Stimulated activated CD4-positive, alpha-beta T cell treated with anti-CD3 and anti-CD28 coated beads, Interleukin-1b, Interleukin-23, amount 100 ng/mL, for 48 hours (primary cell): ENCODE measurements around the gene MYDGF.

Source experiments
- DNase-seq: peaks from one replicate; pipeline ENCODE4 v3.0.0-alpha.2; 2020

The MYDGF gene

DNA sequence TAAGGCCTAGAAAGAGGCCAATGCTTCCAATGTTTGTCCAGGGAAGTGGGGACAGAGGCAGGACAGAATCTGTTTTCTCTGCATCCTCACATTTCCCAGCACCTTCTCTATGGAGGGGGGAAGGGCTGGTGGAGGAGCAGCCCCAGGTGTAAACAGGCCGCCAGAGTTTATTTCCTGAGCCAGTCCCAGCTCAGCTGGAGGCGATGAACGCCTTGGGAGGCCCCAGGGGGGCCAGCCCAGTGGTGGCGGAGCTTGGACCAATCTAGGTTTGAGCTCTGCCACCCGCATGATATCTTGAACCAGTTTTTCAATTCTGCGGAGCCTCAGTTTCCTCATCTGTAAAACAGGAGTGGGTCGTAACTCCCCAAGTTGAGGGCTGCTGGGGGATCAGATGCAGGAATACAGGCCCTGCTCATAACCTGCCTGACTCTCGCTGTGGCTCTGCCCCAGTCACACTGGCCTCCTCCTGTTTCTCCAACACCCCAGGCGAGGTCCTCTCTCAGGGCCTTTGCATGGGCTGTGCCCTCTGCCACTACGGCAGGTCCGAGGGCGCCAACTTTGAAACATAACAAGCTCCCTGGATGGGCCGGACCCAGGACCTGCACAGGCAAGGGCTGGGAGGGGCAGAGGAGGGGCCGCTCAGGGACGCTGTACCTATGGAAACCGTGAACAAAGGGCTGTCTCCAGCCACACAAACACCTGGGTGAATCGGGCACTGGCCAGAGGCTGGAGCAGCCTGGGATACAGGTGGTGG is 29.7 kb downstream of the MYDGF start:
- no peak for DNase-seq

DNA sequence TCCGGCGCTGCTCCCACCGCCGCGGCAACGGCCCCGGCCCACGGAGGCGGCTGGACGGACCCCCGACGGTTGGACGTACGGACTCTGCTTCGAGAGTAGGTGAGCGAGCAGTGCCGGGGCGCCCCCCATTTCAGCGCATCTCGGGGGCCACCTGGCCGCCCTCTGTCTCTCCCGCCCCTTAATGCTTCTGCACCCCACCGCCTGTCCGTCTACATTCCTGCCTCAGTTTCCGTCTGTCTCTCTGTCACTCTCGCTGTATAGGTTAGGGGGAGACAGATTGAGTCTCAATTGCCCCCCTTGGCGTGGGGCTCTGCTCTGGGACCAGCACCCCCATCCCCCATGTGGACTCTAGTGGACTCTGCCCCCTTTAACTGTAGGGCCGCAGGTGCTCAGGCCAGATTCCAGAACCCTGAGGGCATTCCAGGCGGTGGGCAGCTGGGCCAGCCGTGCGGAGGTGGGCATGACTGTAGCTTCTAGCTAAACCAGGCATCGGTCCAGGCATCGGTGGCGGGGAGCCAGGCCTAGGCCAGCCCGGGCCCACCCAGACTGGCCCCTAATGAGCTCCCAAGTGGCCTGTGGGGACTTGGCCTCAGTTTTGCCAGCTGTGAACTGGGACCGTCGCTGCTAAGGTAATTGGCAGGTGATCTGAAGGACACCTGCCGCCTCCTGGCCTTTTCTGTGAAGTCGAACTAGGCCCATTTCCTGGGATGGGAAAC is 30.5 kb downstream of the MYDGF start:
- no peak for DNase-seq

DNA sequence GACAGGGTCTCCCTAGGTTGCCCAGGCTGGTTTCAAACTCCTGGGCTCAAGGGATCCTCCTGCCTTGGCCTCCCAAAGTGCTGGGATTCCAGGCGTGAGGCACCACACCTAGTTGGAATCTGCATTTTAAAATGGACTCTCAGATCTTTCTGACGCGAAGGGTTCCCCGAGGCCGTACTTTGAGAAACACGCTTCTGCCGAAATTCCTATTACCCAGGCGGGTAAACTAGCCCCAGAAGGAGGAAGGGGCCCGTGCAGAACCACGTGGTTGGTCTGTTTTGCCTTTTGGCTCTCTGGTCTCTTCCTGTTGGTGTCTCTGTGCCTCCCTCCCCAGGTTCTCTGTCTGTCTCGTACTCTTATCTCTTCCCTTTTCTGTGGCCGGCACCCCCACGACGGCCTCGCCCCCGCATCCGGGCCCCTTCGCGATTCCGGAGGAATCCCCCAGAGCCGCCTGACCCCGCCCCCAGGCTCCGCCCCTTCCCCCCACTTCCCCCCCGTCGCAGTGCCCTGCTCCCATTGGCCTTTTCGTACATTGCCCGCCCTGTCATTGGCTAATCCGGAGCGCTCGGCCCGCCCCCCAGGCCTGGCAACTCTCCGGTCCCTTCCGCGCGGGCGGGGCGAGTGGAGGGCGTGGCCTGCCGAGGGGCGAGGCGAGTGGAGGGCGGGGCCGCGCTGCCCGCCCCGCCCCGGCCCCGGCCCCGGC is 31.2 kb downstream of the MYDGF start, which contains the start of gene TNFAIP8L1:
TSS of gene TNFAIP8L1 (plus strand) at position 689 of the 703 bp plus-strand sequence. CDS start 12,354 bp downstream, outside the sequence.
- peak; percentile 99 for DNase-seq

DNA sequence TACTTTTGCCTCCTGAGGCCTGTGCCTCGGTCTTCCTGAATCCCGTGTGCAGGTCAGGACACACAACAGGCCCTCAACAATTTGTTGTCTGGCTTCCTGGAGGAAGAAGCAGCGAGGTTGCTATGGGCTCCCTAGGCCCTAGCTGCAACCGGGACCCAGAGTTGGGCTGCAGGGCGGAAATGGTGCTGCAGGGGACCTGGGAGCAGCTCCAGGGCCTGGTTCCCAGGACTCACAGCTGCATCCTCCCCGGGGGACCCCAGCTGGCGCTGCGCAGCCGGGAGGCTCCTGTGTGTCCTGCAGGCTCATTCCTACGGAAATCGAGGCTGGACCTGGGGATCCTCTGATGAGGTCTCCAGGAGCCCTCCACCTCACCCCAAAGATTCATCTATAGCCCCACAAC is 31.8 kb downstream of the MYDGF start:
- DNase-seq = no peak

DNA sequence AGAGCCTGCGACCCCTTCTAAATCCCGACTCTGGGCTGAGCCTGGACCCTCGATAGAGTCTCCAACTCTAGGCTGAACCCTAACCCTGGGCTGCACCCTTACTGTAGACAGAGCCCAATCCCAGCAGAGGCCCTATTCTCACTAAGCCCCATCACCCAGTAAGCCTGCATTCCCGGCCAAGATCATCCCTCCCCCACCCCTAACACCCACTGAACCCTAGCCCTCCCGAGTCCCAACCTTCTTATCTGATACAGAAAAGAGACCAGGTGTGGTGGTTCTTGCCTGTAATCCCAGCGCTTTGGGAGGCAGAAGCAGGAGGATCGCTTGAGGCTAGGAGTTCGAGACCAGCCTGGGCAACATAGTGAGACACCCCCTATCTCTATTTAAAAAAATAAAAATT is 33.4 kb downstream of the MYDGF start:
- DNase-seq = no peak

DNA sequence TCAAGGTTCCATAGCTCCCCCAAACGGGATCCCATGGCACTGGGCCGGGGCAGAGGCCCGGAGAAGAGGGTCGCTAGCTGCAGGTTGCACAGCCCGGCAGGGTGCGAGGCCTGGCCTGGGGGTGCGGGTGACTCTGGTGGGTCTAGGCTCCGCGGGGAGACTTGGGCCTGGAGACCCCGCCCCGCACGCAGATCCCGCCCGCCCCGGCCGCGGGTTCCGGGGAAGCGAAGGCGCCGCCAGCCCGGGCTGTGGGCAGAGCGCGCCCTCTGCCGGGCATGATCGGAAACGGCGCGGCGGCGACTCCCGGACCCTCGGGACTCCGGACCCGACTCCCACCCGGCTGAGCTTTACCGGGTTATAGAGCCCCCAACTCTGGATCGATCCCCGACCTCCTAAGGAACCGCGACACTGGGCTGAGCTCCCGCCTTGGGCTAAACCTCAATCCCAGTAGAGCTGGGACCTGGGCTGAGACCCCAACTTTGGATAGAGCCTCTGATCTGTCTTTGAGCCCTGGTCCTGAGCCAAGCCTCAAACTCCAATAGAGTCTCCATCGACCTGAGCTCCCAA is 33.9 kb downstream of the MYDGF start:
- peak; percentile 65 for DNase-seq

DNA sequence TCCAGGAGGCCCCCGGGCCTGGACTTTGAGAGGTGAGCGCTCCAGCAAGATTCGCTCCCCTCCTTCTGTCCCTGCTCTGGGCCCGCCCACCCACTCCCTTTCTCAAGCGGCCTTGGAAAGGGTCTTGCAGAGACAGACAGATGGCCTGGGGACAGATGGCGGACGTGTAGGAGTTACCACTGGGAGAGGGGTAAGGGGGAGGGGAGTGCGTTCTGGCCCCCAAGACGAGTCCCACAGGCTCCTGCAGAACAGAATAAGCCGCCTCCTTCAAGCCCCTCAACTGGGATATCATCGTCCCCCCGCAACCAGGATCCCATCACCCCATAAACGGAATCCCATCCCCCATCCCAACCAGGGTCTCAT is 34.4 kb downstream of the MYDGF start:
- DNase-seq = no peak

DNA sequence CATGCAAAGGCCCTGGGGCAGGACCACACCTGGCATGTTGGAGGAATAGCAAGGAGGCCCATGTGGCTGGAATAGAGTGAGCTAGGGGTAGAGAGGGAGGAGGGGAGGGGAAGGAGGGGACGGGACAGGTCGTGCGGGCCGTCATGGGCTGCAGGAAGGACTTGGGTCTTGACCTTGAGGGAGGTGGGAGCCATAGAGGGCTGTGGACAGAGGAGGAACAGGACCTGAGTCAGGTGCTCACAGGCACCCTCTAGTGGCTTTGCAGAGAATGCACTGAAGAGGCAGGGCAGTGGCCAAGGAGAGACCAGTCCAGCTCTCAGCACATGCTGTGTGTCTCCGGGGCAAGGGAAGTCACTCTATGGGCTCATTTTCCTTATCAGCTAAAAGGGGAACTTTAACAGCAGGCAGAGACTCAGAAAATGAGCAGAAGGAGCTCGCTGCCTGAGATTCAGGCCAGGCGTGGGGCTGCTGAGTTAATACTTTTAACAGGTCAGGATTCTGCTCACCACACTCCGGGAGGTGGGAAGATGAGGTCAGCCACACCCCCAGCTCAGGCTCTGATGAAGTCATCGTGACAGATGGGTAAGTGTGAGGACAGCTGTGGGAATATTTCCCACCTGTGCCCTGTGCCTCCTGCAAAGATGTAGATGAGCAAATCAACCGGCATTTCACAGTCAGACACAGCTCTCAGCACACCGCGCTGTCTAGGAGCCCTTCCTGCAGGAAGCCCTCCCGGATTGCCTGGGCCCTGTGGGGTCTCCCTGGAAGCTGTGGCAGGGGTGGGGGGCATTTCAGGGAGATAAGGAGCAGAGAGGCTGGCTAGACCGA is 36.8 kb downstream of the MYDGF start:
- peak; percentile 52 for DNase-seq

DNA sequence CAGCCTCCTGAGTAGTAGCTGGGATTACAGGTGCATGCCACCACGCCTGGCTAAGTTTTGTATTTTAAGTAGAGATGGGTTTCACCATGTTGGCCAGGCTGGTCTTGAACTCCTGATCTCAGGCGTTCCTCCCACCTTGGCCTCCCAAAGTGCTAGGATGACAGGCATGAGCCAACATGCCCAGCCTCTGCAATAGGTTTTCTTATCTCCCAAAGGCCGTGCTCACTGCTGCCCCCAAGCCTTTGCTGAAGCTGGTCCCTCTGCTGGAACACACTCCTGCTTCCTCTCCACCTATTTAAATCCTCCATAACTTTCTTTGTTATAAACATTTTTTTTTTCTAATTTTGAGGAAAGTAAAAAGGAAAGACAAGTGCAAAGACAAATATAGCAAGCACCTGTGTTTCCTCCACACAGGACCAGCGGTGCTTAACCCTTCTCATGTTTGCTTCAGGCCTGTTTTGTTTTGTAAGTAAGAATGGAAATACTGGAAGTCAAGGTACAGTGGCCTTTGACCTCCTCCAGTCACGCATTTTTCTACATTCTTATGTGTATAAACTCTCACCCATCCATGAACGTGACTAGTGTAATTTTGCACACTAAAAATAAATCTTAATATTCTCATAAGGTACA is 45.3 kb downstream of the MYDGF start:
- no peak for DNase-seq

DNA sequence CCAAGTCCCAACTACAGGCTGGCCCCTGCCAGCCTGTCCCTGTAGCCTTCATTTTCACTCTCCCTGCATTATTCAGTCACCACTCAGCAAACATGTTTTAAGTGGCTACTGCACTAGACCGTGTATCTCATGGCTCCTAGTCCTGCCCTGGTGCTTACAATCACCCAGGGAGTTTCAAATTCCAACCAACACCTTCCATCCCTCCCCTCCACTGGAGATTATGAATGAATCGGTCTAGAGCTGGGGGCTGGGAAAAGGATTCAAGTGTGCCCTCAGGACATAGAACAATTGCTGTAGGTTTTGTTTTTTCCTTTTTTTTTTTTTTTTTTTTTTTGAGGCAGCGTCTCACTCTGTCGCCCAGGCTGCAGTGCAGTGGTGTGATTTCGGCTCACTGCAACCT is 45.8 kb downstream of the MYDGF start:
- DNase-seq = no peak

DNA sequence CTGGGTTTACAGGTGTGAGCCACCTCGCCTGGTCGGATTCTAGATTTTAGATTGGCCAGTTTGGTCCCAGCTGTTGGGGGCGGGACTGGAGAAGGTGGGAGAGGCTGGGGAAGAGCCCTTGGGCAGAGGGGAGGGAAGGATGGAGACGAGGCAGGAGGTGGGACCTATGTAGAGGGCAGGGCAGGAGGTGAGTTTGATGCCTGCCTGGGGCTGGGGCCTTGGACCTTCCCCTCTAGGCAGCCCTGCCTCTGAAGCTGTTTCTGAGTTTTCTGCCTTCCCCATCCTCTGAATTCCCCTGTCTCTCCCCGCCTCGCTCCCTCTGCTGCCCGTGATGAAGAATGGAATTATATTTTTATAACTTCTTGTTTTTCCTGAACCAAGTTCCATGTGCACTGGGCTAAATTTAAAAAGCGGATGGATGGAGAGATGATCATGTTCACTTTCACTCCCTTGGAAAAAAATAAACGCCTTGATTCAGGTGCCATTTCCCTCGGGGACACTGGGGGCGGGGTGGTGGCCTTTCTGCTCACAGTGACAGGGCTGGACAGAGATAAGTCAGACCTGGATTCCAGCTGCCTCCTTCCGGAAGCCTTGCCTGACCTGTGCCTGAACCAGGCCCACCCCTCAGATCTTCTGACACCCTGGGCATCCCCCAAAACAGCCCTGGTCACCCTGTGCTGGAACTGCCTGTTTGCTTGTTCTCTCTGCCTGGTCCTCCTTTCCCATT is 47.3 kb downstream of the MYDGF start:
- DNase-seq = no peak

DNA sequence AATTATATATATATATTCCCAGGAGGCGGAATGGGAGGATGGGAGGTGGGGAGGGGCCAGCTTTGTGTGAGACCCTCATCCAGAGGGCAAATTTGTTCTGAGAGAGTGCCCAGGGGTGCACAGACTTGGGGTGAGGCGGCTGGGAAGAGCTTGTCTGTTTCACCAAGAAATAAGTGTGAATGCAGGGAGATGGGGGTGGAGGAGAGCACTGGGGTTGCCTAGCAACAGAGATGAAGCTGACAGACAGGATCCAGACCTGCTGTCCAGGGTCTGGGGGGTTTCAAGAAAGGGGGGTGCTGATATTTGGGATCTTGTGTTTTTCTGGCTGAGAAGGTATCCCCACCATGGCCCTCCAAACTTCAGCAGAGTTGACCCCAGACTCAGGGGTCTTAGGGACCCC is 49.5 kb downstream of the MYDGF start:
- DNase-seq = no peak

DNA sequence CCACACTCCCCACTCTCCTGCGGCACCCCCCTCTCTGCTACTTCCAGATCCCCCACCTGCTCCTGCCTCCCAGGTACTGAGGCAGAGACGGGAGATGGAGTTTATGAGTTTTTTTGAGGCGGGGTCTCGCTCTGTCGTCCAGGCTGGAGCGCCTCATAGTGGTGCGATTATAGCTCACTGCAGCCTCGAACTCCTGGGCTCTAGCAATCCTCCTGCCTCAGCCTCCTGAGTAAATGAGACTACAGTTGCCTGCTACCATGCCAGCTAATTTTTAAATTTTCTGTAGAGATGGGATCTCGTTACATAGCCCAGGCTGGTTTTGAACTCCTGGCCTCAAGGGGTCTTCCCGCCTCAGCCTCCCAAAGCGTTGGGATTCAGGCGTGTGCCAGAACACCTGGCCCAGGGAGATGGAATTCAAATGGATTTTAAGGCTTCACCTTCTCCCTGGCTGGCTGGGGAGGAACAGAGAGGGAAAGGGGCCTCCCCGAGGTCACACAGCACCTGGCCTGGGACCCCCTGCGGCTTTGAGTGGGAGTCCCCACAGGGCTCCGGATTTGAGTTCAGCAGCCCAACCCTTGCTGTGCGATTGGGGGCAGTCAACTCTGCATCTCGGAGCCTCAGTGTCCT is 50.4 kb downstream of the MYDGF start:
- DNase-seq = no peak

DNA sequence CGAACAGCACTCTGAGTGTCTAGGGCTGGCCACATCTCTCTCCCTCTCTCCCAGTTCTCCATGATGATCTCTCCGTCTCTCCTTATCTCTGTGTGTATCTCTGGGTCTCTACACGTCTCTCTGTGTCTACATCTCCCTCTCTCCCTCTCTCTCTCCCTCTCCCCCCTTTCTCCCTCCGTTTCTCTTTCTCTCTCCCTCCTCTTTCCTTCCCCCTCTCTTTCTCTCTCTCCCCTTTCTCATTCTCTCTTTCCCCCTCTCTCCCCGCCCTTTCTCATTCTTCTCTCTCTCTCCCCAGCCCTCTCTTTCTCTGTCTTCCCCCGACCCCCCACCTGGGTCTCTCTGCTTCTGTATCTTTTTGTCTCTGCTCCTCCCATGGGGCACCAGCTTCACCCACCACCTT is 52.1 kb downstream of the MYDGF start:
- DNase-seq = no peak

DNA sequence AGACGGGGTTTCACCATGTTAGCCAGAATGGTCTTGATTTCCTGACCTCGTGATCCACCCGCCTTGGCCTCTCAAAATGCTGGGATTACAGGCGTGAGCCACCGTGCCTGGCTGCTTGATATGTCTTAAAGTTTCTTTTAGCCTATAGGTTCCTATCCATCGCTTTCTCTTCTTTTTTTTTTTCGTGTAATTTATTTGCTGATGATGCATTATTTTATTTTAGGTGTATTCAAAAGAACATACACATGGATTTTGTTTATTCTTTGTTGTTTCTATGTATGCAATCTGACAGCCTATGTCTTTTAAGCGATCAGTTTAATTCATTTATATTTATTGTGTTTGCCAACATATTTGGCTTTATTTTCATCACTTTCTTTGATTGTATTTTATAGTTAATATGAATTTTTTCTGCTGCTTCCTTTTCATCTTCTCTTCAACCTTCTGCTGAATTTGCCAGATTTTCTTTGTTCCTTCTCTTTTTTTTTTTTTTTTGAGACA is 56.8 kb downstream of the MYDGF start:
- DNase-seq = no peak

DNA sequence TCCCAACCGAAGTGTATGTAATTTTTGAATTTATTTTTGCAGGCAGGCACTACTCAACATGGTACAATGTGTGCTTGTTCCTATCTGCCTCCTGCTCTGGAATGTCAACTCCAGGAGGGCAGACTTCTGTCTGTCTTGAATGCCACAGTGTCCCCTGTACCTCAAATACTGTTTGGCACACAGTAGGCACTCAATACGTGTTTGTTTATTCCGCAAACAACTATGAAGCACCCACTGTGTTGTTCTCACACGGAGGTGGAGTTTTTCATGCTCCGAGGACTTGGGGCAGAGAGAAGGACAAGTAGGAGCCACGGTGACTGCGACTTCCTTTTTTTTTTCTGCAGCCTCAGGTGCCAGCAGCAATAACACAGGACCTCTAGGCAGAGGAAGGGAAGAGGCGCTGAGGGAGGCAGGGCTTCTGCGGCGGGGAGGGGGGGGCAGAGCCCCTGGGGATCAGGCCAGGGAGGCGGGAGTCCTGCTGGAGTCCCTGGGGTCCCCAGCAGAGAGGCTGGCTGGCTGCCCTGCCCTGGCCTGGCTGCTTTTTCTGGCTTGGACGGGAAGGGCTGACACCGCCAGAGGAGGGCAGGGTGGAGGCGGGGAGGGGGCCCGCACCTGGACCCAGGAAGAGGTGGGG is 60.1 kb downstream of the MYDGF start:
- DNase-seq = no peak
